GM23248 (cell line): ENCODE data around the gene IQSEC1. TPM values are rescaled to one million over a fixed set of nuclear protein-coding genes. Genes with fewer than 3 reads are reported as not detected.

Source experiments
- DNase-seq: peaks from one replicate; pipeline ENCODE4 v3.0.0-alpha.2; 2015
- H2AFZ ChIP-seq: fragments of 200-600 bp; sonication (generic); 2 replicates; pipeline ENCODE4 v1.6.1; 2016; ENCODE audit warnings: antibody characterized with exemption
- H3F3A ChIP-seq: fragments of 200-600 bp; sonication (generic); 2 replicates; pipeline ENCODE4 v1.6.1; 2016; ENCODE audit warnings: mild to moderate bottlenecking, antibody characterized with exemption, mixed run types; ENCODE audit not compliant: insufficient read depth
- H3K27ac ChIP-seq: fragments of 200-600 bp; sonication (generic); 2 replicates; pipeline ENCODE4 v1.5.1; 2016; ENCODE audit warnings: mild to moderate bottlenecking
- H3K27me3 ChIP-seq: fragments of 200-600 bp; sonication (generic); replicated peaks from 2 replicates; pipeline ENCODE4 v1.6.1; 2016; ENCODE audit warnings: mild to moderate bottlenecking; ENCODE audit not compliant: insufficient read depth
- H3K36me3 ChIP-seq: fragments of 200-600 bp; sonication (generic); 2 replicates; pipeline ENCODE4 v1.6.1; 2016; ENCODE audit warnings: low read depth, mild to moderate bottlenecking
- H3K4me1 ChIP-seq: fragments of 200-600 bp; sonication (generic); 2 replicates; pipeline ENCODE4 v1.6.1; 2016; ENCODE audit warnings: mild to moderate bottlenecking; ENCODE audit not compliant: insufficient read depth
- H3K4me2 ChIP-seq: fragments of 200-600 bp; sonication (generic); one replicate; pipeline ENCODE4 v1.6.1; 2016; ENCODE audit warnings: mild to moderate bottlenecking; ENCODE audit not compliant: unreplicated experiment
- H3K4me3 ChIP-seq: fragments of 200-600 bp; sonication (generic); 2 replicates; pipeline ENCODE4 v1.5.1; 2016; ENCODE audit warnings: mild to moderate bottlenecking
- H3K79me2 ChIP-seq: fragments of 200-600 bp; sonication (generic); 2 replicates; pipeline ENCODE4 v1.6.1; 2016; ENCODE audit warnings: mild to moderate bottlenecking; ENCODE audit not compliant: insufficient read depth
- H3K9ac ChIP-seq: fragments of 200-600 bp; sonication (generic); 2 replicates; pipeline ENCODE4 v1.6.1; 2016; ENCODE audit warnings: mild to moderate bottlenecking
- H3K9me2 ChIP-seq: fragments of 200-600 bp; sonication (generic); 2 replicates; pipeline ENCODE4 v1.6.1; 2016; ENCODE audit warnings: mixed run types, mild to moderate bottlenecking, moderate library complexity; ENCODE audit not compliant: insufficient read depth
- H3K9me3 ChIP-seq: fragments of 200-600 bp; sonication (generic); one replicate; pipeline ENCODE4 v1.6.1; 2017; ENCODE audit warnings: low read depth
- H4K20me1 ChIP-seq: fragments of 200-600 bp; sonication (generic); 2 replicates; pipeline ENCODE4 v1.6.0; 2016; ENCODE audit not compliant: insufficient read depth
- EZH2 ChIP-seq: fragments of 200-600 bp; sonication (generic); IDR thresholded peaks from 2 replicates; pipeline ENCODE4 v1.6.1; 2018; ENCODE audit warnings: antibody characterized with exemption, mild to moderate bottlenecking; ENCODE audit not compliant: insufficient read depth, poor library complexity, severe bottlenecking
- EZH2phosphoT487 ChIP-seq: fragments of 200-600 bp; sonication (generic); IDR thresholded peaks from 2 replicates; pipeline ENCODE4 v1.6.1; 2018; ENCODE audit warnings: antibody characterized with exemption, moderate library complexity, mild to moderate bottlenecking, low read depth; ENCODE audit not compliant: insufficient read depth
- WGBS, 2 experiments: methylation state at CpG; one replicate each; pipeline ENCODE4 v1.1.6; 2015 to 2017; ENCODE audit warnings: low lambda C conversion rate in 2 of 2, low coverage in 1 of 2; ENCODE audit errors: missing lambda C conversion rate in 2 of 2; 5-methylcytosine and 5-hydroxymethylcytosine counted together
- in situ Hi-C: fragments of 300-500 bp; cut with MboI; formaldehyde crosslinking; loops from 2 replicates; pipeline ENCODE4 v1.15.0; 2020
- polyA plus RNA-seq: library from polyadenylated mRNA; unstranded; fragments of >200 nt; fragmentation: Nextera tagmentation; extraction: Ambion mirVana; gene quantifications from 2 replicates; pipeline ENCODE4 v1.2.1, GENCODE V29; 2016
- total RNA-seq: library from RNA; depleted of rRNA; stranded (reverse); fragments of >200 nt; shearing (Covaris generic); gene quantifications from 2 replicates; pipeline ENCODE4 v1.2.3, GENCODE V29; 2014

Gene IQSEC1
- total and polyA plus RNA-seq, 2 experiments from 2014 or later, result 5.1 to 21.6 TPM

DNA sequence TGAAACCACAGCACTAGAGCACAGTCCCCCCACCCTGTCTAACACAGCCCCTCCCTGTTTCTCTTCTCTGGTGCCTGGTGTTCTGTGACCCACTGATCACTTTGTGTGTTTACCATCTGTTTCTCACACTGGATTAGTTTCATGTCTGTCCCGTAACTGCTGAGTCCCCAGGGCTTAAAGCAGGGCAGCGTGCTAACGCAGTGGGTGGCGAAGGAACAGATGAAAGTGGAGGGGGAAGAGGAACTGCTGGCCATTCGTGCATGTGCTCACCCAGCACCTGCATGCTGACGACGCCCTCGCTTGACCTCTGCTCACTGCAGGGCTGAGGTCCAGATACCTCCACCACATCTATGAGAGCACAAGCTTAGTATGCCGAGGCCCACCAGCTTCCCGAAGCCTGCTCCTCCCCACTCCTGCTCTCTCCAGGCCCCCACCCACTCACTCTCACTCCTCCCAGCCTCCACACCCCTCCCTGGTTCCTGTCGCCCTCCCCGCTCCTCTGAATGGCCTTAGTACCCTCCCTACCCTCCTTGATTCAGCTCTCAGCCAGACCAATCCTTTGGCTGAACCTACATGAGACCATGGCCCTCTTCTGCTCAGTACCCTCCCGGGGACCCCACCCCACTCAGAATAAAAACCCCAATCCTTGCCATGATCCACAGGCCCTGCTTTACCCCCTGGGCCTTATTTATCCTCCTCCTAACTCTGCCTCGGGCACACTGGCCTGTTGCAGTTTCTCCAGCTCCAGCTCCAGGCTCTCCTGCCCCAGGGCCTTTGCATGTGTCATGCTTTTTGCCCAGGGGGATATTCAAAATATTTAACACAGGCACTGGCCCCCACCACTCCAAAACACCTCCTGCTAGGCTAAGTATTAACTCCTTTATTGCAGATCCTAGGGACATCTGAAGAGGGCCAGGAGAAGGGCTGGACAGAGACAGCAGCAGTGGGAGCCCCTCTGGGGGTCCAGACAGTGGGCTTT, 15.1 kb upstream of the IQSEC1 start:
- Histone ChIP-seq H3K9me2 (no peaks in the 10 kb centered on the region), H3K36me3 (no peaks in the 10 kb centered on the region), H3F3A (no peaks in the 10 kb centered on the region), H3K27ac (no peak overlapping the region), H4K20me1 (no peaks in the 10 kb centered on the region), H2AFZ (no peak overlapping the region), H3K9ac (no peak overlapping the region), H3K4me2 (no peak overlapping the region), H3K9me3 (no peaks in the 10 kb centered on the region), H3K27me3 (0 out of 2 replicates have a peak, but pooled peaks cover 5% of the 10 kb centered on the region), H3K4me1 (no peaks in the 10 kb centered on the region), H3K4me3 (no peak overlapping the region), H3K79me2 (no peaks in the 10 kb centered on the region)
- in situ Hi-C loops, result loop anchor here (10.0 kb wide), 1 partner anchor 366 kb away; no protein-coding TSS in a partner anchor
- TF ChIP-seq EZH2, result no peak
- no peak for TF ChIP-seq EZH2phosphoT487
- DNase-seq, result no peak
- WGBS, 2 experiments, result 48 to 50% methylated on average over 10 to 14 of the region's 14 CpGs

DNA sequence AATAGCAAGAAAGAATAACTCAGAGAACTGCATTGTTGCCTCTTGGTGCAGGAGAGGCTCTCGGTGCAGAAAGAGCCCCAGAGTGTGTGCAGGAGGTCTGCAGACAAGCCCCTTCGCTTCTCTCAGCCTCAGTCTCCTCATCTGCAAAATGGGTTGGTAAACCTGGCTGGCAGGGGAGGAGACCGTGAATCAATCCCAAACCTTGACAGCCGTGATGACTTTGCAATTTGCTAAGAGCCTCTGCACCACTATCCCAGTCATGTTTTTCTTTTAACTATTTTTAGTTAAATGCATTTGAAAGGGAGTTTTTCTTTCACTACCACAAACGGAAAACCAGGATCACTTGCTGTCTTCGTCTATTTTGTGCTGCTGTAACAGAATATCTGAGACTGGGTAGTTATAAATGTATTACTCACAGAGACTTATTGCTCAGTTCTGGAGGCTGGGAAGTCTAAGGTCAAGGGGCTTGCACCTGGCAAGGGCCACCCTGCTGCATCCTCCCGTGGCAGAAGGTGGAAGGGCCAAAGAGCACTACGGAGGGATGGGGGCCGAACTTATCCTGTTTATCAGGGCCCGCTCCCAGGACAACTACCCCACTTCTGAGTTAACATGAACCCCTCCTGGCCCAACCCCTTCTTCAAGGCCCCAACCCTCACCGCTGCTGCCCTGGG, 14.2 kb upstream of the IQSEC1 start:
- Histone ChIP-seq H4K20me1 (no peaks in the 10 kb centered on the region), H3K27ac (no peak overlapping the region), H3K27me3 (0 out of 2 replicates have a peak, but pooled peaks cover 5% of the 10 kb centered on the region), H3K4me3 (no peak overlapping the region), H3K4me2 (no peak overlapping the region), H3K9ac (no peak overlapping the region), H3K36me3 (no peaks in the 10 kb centered on the region), H3F3A (no peaks in the 10 kb centered on the region), H3K4me1 (no peaks in the 10 kb centered on the region), H3K79me2 (no peaks in the 10 kb centered on the region), H3K9me3 (no peaks in the 10 kb centered on the region), H2AFZ (no peak overlapping the region), H3K9me2 (no peaks in the 10 kb centered on the region)
- no peak for DNase-seq
- WGBS, 2 experiments, result 38 to 42% methylated on average over 8 to 11 of the region's 11 CpGs
- TF ChIP-seq EZH2phosphoT487 (no peak), EZH2 (no peak)
- in situ Hi-C loops, result loop anchor here (10.0 kb wide), 1 partner anchor 367 kb away; no protein-coding TSS in a partner anchor

DNA sequence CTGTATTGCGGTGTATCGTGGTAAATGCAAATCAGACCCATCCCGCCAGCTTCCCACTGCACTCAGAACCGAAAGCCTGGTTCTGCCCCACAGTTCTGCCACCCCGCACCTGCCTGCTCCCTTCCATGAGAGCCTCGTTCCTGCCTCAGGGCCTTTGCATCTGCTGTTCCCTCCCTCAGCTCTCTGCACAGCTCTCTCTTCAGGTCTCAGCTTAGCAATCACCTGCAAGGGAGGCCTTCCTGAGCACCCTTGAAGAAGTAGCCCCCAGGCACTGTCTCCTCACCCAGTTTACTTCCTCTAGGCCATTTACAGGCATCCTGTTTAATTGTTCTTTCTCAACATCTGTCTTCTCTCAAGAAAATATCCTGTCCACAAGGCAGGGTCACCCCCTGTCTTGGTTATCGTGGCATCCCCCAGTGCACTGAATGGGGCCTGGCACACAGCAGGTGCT, 13.3 kb upstream of the IQSEC1 start:
- DNase-seq, result no peak
- no peaks in the 10 kb centered on the region for H3K36me3 ChIP-seq
- 59 to 62% methylated on average over 7 of the region's 7 CpGs for WGBS, 2 experiments
- no peaks in the 10 kb centered on the region for H3K4me1 ChIP-seq
- H3K9me3 ChIP-seq, result no peaks in the 10 kb centered on the region
- TF ChIP-seq EZH2 (no peak), EZH2phosphoT487 (no peak)
- H3K27ac ChIP-seq, result no peak overlapping the region
- in situ Hi-C loops, result loop anchor here (10.0 kb wide), 1 partner anchor 368 kb away; no protein-coding TSS in a partner anchor
- no peaks in the 10 kb centered on the region for H3K79me2 ChIP-seq
- H3K4me3 ChIP-seq, result no peak overlapping the region
- H2AFZ ChIP-seq, result no peak overlapping the region
- 0 out of 2 replicates have a peak, but pooled peaks cover 5% of the 10 kb centered on the region for H3K27me3 ChIP-seq
- H4K20me1 ChIP-seq, result no peaks in the 10 kb centered on the region
- no peak overlapping the region for H3K4me2 ChIP-seq
- H3K9me2 ChIP-seq, result no peaks in the 10 kb centered on the region
- H3F3A ChIP-seq, result no peaks in the 10 kb centered on the region
- no peak overlapping the region for H3K9ac ChIP-seq

DNA sequence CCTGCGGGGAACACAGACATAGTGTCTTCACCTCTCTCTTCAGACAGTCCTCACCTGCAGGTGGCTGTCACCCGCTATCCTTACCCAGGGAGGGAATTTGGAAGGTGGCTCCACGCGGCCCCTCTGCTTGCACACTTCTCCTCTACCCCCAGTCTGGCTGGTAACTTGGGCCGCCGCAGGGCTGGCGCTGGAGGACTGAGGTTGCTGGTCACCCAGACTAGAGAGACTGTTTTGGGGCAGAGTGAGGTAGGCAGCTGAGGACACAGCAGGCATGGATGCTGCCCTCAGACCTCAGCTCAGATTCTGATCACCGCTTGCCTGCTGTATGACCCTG, 12.6 kb upstream of the IQSEC1 start:
- no peak for DNase-seq
- Histone ChIP-seq H3K9ac (no peak overlapping the region), H3K4me2 (no peak overlapping the region), H2AFZ (no peak overlapping the region), H3K4me3 (no peak overlapping the region), H3K27ac (no peak overlapping the region), H3K36me3 (no peaks in the 10 kb centered on the region), H3K9me3 (no peaks in the 10 kb centered on the region), H4K20me1 (no peaks in the 10 kb centered on the region), H3K9me2 (no peaks in the 10 kb centered on the region), H3K4me1 (0 out of 2 replicates have a peak, but pooled peaks cover 1% of the 10 kb centered on the region), H3K79me2 (no peaks in the 10 kb centered on the region), H3K27me3 (0 out of 2 replicates have a peak, but pooled peaks cover 5% of the 10 kb centered on the region), H3F3A (no peaks in the 10 kb centered on the region)
- TF ChIP-seq EZH2 (no peak), EZH2phosphoT487 (no peak)
- in situ Hi-C loops, result loop anchor here (10.0 kb wide), 1 partner anchor 369 kb away; no protein-coding TSS in a partner anchor
- 76 to 77% methylated on average over 8 of the region's 8 CpGs for WGBS, 2 experiments
